ENCODE data around the gene RNGTT.
"Not testable (repeated sequence)": the region's sequence is repeated elsewhere in the genome, so short reads cannot be mapped to it uniquely, and the experiment has no call there.

RNGTT gene

GRCh38 chr6:88975369-88975768 lies 12.0 kb upstream of the RNGTT start:
- TF ChIP-seq TAF1 (IDR thresholded peaks at IDR 0.05; ENCODE audit: low read depth, low read length) (no peak), SPI1 (IDR thresholded peaks at IDR 0.05; ENCODE audit: low read depth, low read length) (no peak), POU2F2 (IDR thresholded peaks at IDR 0.05; ENCODE audit: low read depth, low read length) (no peak), POLR2A (IDR thresholded peaks at IDR 0.05; ENCODE audit: low read depth, low read length) (no peak), POLR2AphosphoS5 (IDR thresholded peaks at IDR 0.05; ENCODE audit: low read depth, low read length) (no peak), PAX5 (IDR thresholded peaks at IDR 0.05; ENCODE audit: insufficient read depth, low read length, severe bottlenecking) (no peak)
- FAIRE-seq (no peak), DNase-seq (ENCODE audit: insufficient read length, low spot score) (no peak)

GRCh38 chr6:88972504-88973423 lies 9.3 kb upstream of the RNGTT start:
- TF ChIP-seq PAX5 (IDR thresholded peaks at IDR 0.05; ENCODE audit: insufficient read depth, low read length, severe bottlenecking) (no peak), TAF1 (IDR thresholded peaks at IDR 0.05; ENCODE audit: low read depth, low read length) (no peak), SPI1 (IDR thresholded peaks at IDR 0.05; ENCODE audit: low read depth, low read length) (no peak), POLR2AphosphoS5 (IDR thresholded peaks at IDR 0.05; ENCODE audit: low read depth, low read length) (no peak)
- DNase-seq (ENCODE audit: insufficient read length, low spot score) (no peak), FAIRE-seq (no peak)

- no peak for DNase-seq (ENCODE audit: insufficient read length, low spot score)
- no peak for FAIRE-seq
- TF ChIP-seq TAF1 (IDR thresholded peaks at IDR 0.05; ENCODE audit: low read depth, low read length) (no peak), PAX5 (IDR thresholded peaks at IDR 0.05; ENCODE audit: insufficient read depth, low read length, severe bottlenecking) (no peak), POU2F2 (IDR thresholded peaks at IDR 0.05; ENCODE audit: low read depth, low read length) (no peak), POLR2AphosphoS5 (IDR thresholded peaks at IDR 0.05; ENCODE audit: low read depth, low read length) (no peak), POLR2A (IDR thresholded peaks at IDR 0.05; ENCODE audit: low read depth, low read length) (no peak), SPI1 (IDR thresholded peaks at IDR 0.05; ENCODE audit: low read depth, low read length) (no peak)
Measured at GRCh38 chr6:88970301-88970700, 6.9 kb upstream of the RNGTT start.

- not testable (repeated sequence) for FAIRE-seq; DNase-seq (ENCODE audit: insufficient read length, low spot score)
Measured at GRCh38 chr6:88969255-88969654, 5.8 kb upstream of the RNGTT start.

GRCh38 chr6:88967891-88968290 lies 4.5 kb upstream of the RNGTT start:
- FAIRE-seq (no peak), DNase-seq (ENCODE audit: insufficient read length, low spot score) (no peak)
- TF ChIP-seq POLR2A (IDR thresholded peaks at IDR 0.05; ENCODE audit: low read depth, low read length) (no peak), POU2F2 (IDR thresholded peaks at IDR 0.05; ENCODE audit: low read depth, low read length) (no peak), SPI1 (IDR thresholded peaks at IDR 0.05; ENCODE audit: low read depth, low read length) (no peak), PAX5 (IDR thresholded peaks at IDR 0.05; ENCODE audit: insufficient read depth, low read length, severe bottlenecking) (no peak), POLR2AphosphoS5 (IDR thresholded peaks at IDR 0.05; ENCODE audit: low read depth, low read length) (no peak), TAF1 (IDR thresholded peaks at IDR 0.05; ENCODE audit: low read depth, low read length) (no peak)

GRCh38 chr6:88965691-88966090 lies 2.3 kb upstream of the RNGTT start:
- DNase-seq (ENCODE audit: insufficient read length, low spot score) (no peak), FAIRE-seq (no peak)
- TF ChIP-seq POU2F2 (IDR thresholded peaks at IDR 0.05; ENCODE audit: low read depth, low read length) (no peak), POLR2A (IDR thresholded peaks at IDR 0.05; ENCODE audit: low read depth, low read length) (no peak), POLR2AphosphoS5 (IDR thresholded peaks at IDR 0.05; ENCODE audit: low read depth, low read length) (no peak), TAF1 (IDR thresholded peaks at IDR 0.05; ENCODE audit: low read depth, low read length) (no peak), SPI1 (IDR thresholded peaks at IDR 0.05; ENCODE audit: low read depth, low read length) (no peak), PAX5 (IDR thresholded peaks at IDR 0.05; ENCODE audit: insufficient read depth, low read length, severe bottlenecking) (no peak)

GRCh38 chr6:88964509-88964908 lies 1.1 kb upstream of the RNGTT start:
- DNase-seq (ENCODE audit: insufficient read length, low spot score) (no peak), FAIRE-seq (no peak)
- no peak for TF ChIP-seq POU2F2 (IDR thresholded peaks at IDR 0.05; ENCODE audit: low read depth, low read length)
- TF ChIP-seq SPI1 (IDR thresholded peaks at IDR 0.05; ENCODE audit: low read depth, low read length), result no peak
- no peak for TF ChIP-seq POLR2AphosphoS5 (IDR thresholded peaks at IDR 0.05; ENCODE audit: low read depth, low read length)
- no peak for TF ChIP-seq POLR2A (IDR thresholded peaks at IDR 0.05; ENCODE audit: low read depth, low read length)
- TF ChIP-seq TAF1 (IDR thresholded peaks at IDR 0.05; ENCODE audit: low read depth, low read length), result no peak
- TF ChIP-seq PAX5 (IDR thresholded peaks at IDR 0.05; ENCODE audit: insufficient read depth, low read length, severe bottlenecking), result no peak

GRCh38 chr6:88958842-88959241 lies 4.6 kb downstream of the RNGTT start:
- TF ChIP-seq POU2F2 (IDR thresholded peaks at IDR 0.05; ENCODE audit: low read depth, low read length) (no peak), SPI1 (IDR thresholded peaks at IDR 0.05; ENCODE audit: low read depth, low read length) (no peak), POLR2AphosphoS5 (IDR thresholded peaks at IDR 0.05; ENCODE audit: low read depth, low read length) (no peak), TAF1 (IDR thresholded peaks at IDR 0.05; ENCODE audit: low read depth, low read length) (no peak), POLR2A (IDR thresholded peaks at IDR 0.05; ENCODE audit: low read depth, low read length) (no peak), PAX5 (IDR thresholded peaks at IDR 0.05; ENCODE audit: insufficient read depth, low read length, severe bottlenecking) (no peak)
- DNase-seq (ENCODE audit: insufficient read length, low spot score) (no peak), FAIRE-seq (no peak)

GRCh38 chr6:88953550-88954386 lies 9.7 kb downstream of the RNGTT start:
- no peak for TF ChIP-seq POLR2A (IDR thresholded peaks at IDR 0.05; ENCODE audit: low read depth, low read length)
- no peak for TF ChIP-seq TAF1 (IDR thresholded peaks at IDR 0.05; ENCODE audit: low read depth, low read length)
- TF ChIP-seq POU2F2 (IDR thresholded peaks at IDR 0.05; ENCODE audit: low read depth, low read length), result no peak
- TF ChIP-seq POLR2AphosphoS5 (IDR thresholded peaks at IDR 0.05; ENCODE audit: low read depth, low read length), result no peak
- no peak for TF ChIP-seq PAX5 (IDR thresholded peaks at IDR 0.05; ENCODE audit: insufficient read depth, low read length, severe bottlenecking)
- TF ChIP-seq SPI1 (IDR thresholded peaks at IDR 0.05; ENCODE audit: low read depth, low read length), result no peak
- FAIRE-seq (no peak), DNase-seq (ENCODE audit: insufficient read length, low spot score) (no peak)

Data from GM12891 (cell line).